Gastrocnemius medialis (tissue), 4 donors: ENCODE data around the gene MILR1. TPM values are rescaled to one million over a fixed set of nuclear protein-coding genes. Genes with fewer than 3 reads are reported as not detected.

ENCODE experiments used
- ATAC-seq, 2 donors: fragments of 150-250 bp; one replicate each; pipeline ENCODE4 v1.9.1; 2016
- DNase-seq, 2 donors: peaks; one replicate each; pipeline ENCODE4 v3.0.0-alpha.2; 2019
- H3K27ac ChIP-seq, 4 donors: fragments of 200-600 bp; sonication (generic); 1 replicate in 1 of 4; 2 replicates in 3 of 4; pipeline ENCODE4 v1.5.1; 2016 to 2018; ENCODE audit warnings: mild to moderate bottlenecking in 2 of 4, moderate library complexity in 1 of 4
- H3K27me3 ChIP-seq, 3 donors: fragments of 200-600 bp; sonication (generic) in 2 of 3; 1 replicate in 1 of 3; 2 replicates in 2 of 3; pipeline versions ENCODE4 v1.5.1 to v1.6.0; 2016 to 2019; ENCODE audit warnings: mild to moderate bottlenecking in 1 of 3, moderate library complexity in 1 of 3
- H3K36me3 ChIP-seq, 2 donors: fragments of 200-600 bp; sonication (generic) in 1 of 2; one replicate each; pipeline ENCODE4 v1.5.1; 2017 to 2018
- H3K4me1 ChIP-seq, 2 donors: fragments of 200-600 bp; sonication (generic) in 1 of 2; one replicate each; pipeline ENCODE4 v1.5.1; 2016 to 2017; ENCODE audit warnings: mild to moderate bottlenecking in 2 of 2
- H3K4me3 ChIP-seq, 4 donors: fragments of 200-600 bp; sonication (generic) in 3 of 4; 1 replicate in 1 of 4; 2 replicates in 3 of 4; pipeline ENCODE4 v1.5.1; 2016 to 2019; ENCODE audit warnings: mild to moderate bottlenecking in 2 of 4
- H3K9me3 ChIP-seq, 3 donors: fragments of 200-600 bp; sonication (generic) in 2 of 3; 1 replicate in 1 of 3; 2 replicates in 2 of 3; pipeline ENCODE4 v1.5.1; 2016 to 2019
- CTCF ChIP-seq, 5 experiments: fragments of 450-650 bp in 3 of 5; fragments of 200-600 bp in 2 of 5; sonication (generic) in 2 of 5; IDR thresholded peaks in 4 of 5; conservative IDR thresholded peaks in 1 of 5; 1 replicate in 4 of 5; 2 replicates in 1 of 5; pipeline ENCODE4 v1.5.1; 2016 to 2019; ENCODE audit warnings: antibody characterized with exemption in 5 of 5, mild to moderate bottlenecking in 3 of 5, moderate library complexity in 3 of 5
- POLR2A ChIP-seq, 2 donors: fragments of 450-650 bp; IDR thresholded peaks; one replicate each; pipeline ENCODE4 v1.6.1; 2017; ENCODE audit warnings: antibody characterized with exemption in 2 of 2, mild to moderate bottlenecking in 2 of 2, moderate library complexity in 2 of 2
- in situ Hi-C, 4 donors: fragments of 200-750 bp; cut with MboI; loops; one replicate each; pipeline versions ENCODE4 v1.15.0 to v1.8.0; 2017; ENCODE audit warnings: low sequenced_read_pairs in 4 of 4
- intact Hi-C: fragments of 100-400 bp; cut with DNase I; formaldehyde crosslinking; loops from one replicate; pipeline ENCODE4 v1.15.1; 2023; ENCODE audit warnings: low total_unique reads
- total RNA-seq, 4 donors: library from RNA; depleted of rRNA; stranded (reverse); fragments of >200 nt; gene quantifications; one replicate each; pipeline versions ENCODE4 v1.1.0 to v1.2.3, GENCODE V29; 2016

MILR1 gene
- total RNA-seq, 4 donors from 2014 or later: 0.76 to 3.3 (median 2.2) TPM; not detected in 1

GRCh38 chr17:64502021-64502420 is 53.1 kb downstream of the MILR1 start:
- no peak overlapping the region for H3K4me3 ChIP-seq
- H3K36me3 ChIP-seq: peaks cover 7 to 74% of the 10 kb centered on the region in 2 donors
- ATAC-seq (no peak), DNase-seq (no peak)
- in situ Hi-C loops (loop anchor here in 2 of 4 donors (10.0 to 25.0 kb wide), 2 partner anchors 143 to 665 kb away; partner anchors contain the start of genes FTSJ3 (in 1 of the 2), PSMC5 (in 1 of the 2) and SMARCD2 (in 1 of the 2)), intact Hi-C loops (loop anchor here (10.0 kb wide), 1 partner anchor 677 kb away; the partner anchor contains the start of genes FTSJ3 and PSMC5)
- H3K4me1 ChIP-seq: peaks cover 26 to 52% of the 10 kb centered on the region in 2 donors
- H3K27me3 ChIP-seq: no peaks in the 10 kb centered on the region
- TF ChIP-seq POLR2A (IDR thresholded peaks at IDR 0.05) (no peak), CTCF (IDR thresholded peaks at IDR 0.05 in 4 of 5, conservative IDR thresholded peaks at IDR 0.05 in 1 of 5) (no peak)
- H3K27ac ChIP-seq: peak overlapping the region in 2 of 4 donors; percentile 97 to 99
- no peaks in the 10 kb centered on the region for H3K9me3 ChIP-seq

DNA sequence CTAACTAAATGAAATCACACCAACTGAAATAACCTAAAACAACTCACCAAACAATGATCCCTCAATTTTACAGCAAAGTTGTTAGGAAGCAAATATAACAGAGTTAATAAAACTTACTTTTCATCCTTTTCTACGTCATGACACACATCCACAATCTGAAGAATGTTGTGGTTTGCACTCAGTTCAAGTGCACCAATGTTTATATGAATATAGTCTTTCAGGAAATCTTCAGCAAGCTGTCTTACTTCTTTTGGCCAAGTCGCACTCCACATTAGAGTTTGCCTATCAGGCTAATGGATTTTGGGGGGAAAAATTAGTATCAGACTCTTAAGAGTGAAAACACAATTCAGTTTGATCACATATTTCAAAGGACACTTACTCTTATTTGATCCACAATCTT is 53.9 kb downstream of the MILR1 start:
- peaks cover 24 to 49% of the 10 kb centered on the region in 2 donors for H3K4me1 ChIP-seq
- DNase-seq (no peak), ATAC-seq (no peak)
- H3K27ac ChIP-seq: peak overlapping the region; percentile 97 to 100 (median 99)
- H3K9me3 ChIP-seq: no peaks in the 10 kb centered on the region
- in situ Hi-C loops (loop anchor here in 2 of 4 donors (10.0 to 25.0 kb wide), 2 partner anchors 142 to 666 kb away; partner anchors contain the start of genes FTSJ3 (in 1 of the 2), PSMC5 (in 1 of the 2) and SMARCD2 (in 1 of the 2)), intact Hi-C loops (loop anchor here (10.0 kb wide), 1 partner anchor 678 kb away; the partner anchor contains the start of genes FTSJ3 and PSMC5)
- TF ChIP-seq CTCF (IDR thresholded peaks at IDR 0.05 in 4 of 5, conservative IDR thresholded peaks at IDR 0.05 in 1 of 5) (no peak), POLR2A (IDR thresholded peaks at IDR 0.05) (no peak)
- no peaks in the 10 kb centered on the region for H3K27me3 ChIP-seq
- peaks cover 7 to 69% of the 10 kb centered on the region in 2 donors for H3K36me3 ChIP-seq
- H3K4me3 ChIP-seq: no peak overlapping the region

- Histone ChIP-seq H3K4me1 (peaks cover 30 to 49% of the 10 kb centered on the region in 2 donors), H3K4me3 (peak overlapping the region in 1 of 4 donors; percentile 11), H3K27me3 (no peaks in the 10 kb centered on the region), H3K36me3 (peaks cover 7 to 64% of the 10 kb centered on the region in 2 donors), H3K9me3 (no peaks in the 10 kb centered on the region), H3K27ac (peak overlapping the region; percentile 97 to 100 (median 99))
- DNase-seq (no peak), ATAC-seq (no peak)
- in situ Hi-C loops (loop anchor here in 2 of 4 donors (10.0 to 25.0 kb wide), 2 partner anchors 141 to 666 kb away; partner anchors contain the start of genes FTSJ3 (in 1 of the 2), PSMC5 (in 1 of the 2) and SMARCD2 (in 1 of the 2)), intact Hi-C loops (loop anchor here (10.0 kb wide), 1 partner anchor 679 kb away; the partner anchor contains the start of genes FTSJ3 and PSMC5)
- TF ChIP-seq CTCF (IDR thresholded peaks at IDR 0.05 in 4 of 5, conservative IDR thresholded peaks at IDR 0.05 in 1 of 5) (no peak), POLR2A (IDR thresholded peaks at IDR 0.05) (no peak)
Observed at GRCh38 chr17:64503341-64503740, 54.4 kb downstream of the MILR1 start.

GRCh38 chr17:64503821-64504768 is 55.2 kb downstream of the MILR1 start:
- in situ Hi-C loops (loop anchor here in 2 of 4 donors (10.0 to 25.0 kb wide), 2 partner anchors 141 to 667 kb away; partner anchors contain the start of genes FTSJ3 (in 1 of the 2), PSMC5 (in 1 of the 2) and SMARCD2 (in 1 of the 2)), intact Hi-C loops (loop anchor here (10.0 kb wide), 1 partner anchor 679 kb away; the partner anchor contains the start of genes FTSJ3 and PSMC5)
- Histone ChIP-seq H3K9me3 (no peaks in the 10 kb centered on the region), H3K4me1 (peaks cover 37 to 48% of the 10 kb centered on the region in 2 donors), H3K27me3 (no peaks in the 10 kb centered on the region), H3K36me3 (peaks cover 7 to 57% of the 10 kb centered on the region in 2 donors), H3K4me3 (peak overlapping the region; percentile 89 to 98 (median 96)), H3K27ac (peak overlapping the region; percentile 97 to 100 (median 99))
- DNase-seq: no peak
- TF ChIP-seq CTCF (IDR thresholded peaks at IDR 0.05 in 4 of 5, conservative IDR thresholded peaks at IDR 0.05 in 1 of 5) (no peak), POLR2A (IDR thresholded peaks at IDR 0.05) (peak in 1 of 2 donors; percentile 10)
- ATAC-seq: no peak
